ENCODE results near the gene CASTOR1.

Gene CASTOR1

DNA sequence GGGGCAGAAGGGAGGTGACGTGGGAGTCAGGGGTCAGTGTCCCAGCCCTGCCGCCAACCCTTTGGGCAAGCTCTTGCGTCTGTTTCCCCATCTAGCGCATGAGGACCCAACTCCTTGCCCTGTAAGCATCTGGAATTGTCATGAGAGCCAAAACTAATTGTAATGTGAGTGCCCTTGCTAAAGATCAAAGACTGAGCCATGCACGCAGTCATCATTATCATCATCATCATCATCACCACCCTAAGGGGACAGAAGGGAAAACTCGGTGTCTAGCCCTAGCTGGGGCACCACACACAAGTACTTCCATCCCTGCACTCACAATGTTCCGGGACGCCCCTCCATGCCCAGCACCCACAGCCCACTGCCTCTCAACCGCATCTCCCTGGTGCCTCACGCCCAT lies 45.2 kb downstream of the CASTOR1 start:
- no peak for DNase-seq

- DNase-seq: no peak
These were observed 45.6 kb downstream of the CASTOR1 start for GRCh38 chr22:30243661-30244060.

GRCh38 chr22:30241576-30242371 lies 47.5 kb downstream of the CASTOR1 start:
- no peak for DNase-seq

DNA sequence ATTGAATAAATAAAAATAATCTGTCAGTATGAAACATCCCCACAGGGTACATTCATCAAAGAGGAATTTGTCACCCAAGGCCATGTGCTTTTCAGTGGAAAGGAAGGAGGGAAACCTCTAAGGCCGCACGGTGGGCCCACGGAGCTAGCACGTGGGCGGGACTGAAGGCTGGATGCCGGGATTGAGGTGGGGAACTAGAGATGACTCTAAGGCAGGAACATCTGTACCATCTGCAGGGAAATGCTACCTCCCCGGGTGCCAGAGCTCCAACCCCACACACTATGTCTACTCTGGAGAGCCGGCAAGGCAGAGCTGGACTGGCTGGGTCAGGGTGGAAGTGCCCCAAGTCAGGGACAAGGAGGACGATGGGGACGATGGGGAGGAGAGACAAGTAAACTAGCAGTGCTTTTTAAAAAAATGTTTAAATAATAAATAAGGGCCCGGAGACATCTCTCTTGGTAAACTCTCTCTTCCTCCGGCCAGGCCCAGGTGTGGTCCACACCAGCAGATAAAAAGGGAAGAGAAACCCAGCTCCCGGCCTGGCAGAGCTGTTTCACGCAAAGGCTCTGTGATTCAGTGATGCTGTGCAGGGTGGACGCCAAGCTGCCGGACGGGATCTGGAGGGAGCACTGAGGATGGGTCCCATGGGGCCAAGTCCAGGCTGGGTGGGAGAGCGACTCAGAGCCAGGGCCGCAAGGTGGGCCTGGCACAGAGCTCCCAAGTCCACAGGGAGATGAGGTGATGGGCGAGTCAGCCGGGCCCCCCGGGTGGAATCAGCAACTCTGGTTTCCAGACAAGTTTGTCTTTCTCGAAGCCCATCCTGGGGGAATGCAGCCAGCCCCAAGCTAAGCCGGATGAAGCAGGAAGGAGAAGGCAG lies 48.5 kb downstream of the CASTOR1 start:
- DNase-seq: no peak

DNA sequence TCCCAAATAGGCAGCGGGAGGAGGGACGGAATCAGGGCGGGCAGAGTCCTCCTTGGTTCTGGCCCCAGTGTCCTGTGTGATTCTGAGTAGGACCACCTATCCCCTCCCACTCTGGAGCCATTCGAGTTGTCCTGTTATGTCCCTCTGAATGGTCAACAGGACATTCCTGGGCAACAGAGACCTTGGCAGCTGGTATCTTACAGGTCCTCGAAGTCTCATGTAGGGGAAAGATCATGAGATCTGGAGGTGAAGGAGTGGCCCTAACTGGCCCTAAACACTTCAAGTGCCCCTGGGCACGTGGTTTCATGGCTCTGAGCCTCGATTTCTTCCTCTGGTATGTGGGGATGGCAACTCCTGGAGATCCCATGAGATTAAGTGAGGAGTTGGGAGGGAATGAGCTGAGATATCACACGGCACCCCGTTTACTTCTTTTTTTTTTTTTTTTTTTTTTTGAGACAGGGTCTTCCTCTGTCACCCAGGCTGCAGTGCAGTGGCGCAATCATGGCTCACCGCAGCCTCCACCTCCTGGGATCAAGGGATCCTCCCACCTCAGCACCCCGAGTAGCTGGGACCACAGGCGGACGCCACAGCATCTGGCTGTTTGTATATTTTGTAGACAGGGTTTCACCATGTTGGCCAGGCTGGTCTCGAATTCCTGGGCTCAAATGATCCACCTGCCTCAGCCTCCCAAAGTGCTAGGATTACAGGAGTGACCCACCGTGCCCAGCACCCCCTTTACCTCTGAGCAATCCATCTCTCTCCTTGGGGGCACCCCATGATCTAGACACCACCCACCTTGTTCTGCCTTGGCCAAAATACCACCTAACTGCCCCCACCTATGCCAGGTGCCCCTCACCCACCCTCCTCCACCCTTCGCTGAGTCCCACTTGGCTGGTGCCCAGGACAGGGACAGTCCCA lies 49.6 kb downstream of the CASTOR1 start:
- DNase-seq: no peak

GRCh38 chr22:30238661-30239487 lies 50.4 kb downstream of the CASTOR1 start:
- no peak for DNase-seq

DNA sequence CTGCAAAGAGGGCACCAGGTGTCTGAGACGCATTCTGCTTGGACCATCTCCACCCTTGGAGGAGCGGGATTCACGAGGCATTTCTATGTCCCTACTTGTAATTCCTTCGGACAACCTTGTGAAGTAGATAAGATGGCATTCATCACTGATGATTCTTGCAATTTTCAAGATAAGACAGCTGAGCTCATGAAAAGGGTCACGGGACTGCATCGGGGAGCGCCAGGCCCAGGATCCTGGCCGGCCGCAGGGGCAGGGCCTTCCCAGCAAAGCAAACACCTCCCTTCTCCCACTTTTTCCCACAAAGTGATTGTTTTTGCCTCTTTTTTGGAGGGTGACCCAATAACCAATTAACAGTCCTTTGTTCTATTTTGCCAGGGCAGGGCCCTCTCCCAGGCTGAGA lies 51.2 kb downstream of the CASTOR1 start:
- no peak for DNase-seq

GRCh38 chr22:30236875-30237274 lies 52.4 kb downstream of the CASTOR1 start:
- no peak for DNase-seq

DNA sequence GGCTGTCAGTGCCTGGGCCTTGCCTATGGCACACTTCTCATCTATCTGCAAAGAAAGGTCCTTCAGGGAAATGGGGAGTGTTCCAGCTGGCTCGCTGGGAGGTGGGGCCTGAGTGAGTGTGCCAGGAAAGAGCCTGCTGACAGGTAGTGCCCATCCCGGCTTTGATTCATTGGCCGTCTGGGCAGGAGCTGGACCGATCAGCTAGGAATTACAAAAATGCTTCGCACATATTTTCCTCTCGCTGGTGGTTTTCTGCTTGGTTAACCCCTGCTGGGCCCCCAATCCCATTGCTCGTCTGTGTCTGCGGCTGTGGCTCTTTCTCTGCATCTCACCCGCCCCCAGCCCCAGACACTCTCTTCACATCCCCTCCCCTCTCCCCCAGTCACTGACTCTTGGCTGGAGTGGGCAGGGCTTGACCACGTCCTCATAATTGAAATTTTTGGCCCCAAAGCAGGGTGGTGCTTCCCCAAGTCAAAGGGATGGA lies 53.6 kb downstream of the CASTOR1 start:
- DNase-seq: no peak
